ENCODE results near the gene MIPEP.

MIPEP gene

GRCh38 chr13:23750383-23751121, 138.6 kb downstream of the MIPEP start:
- TF ChIP-seq NFIC (IDR thresholded peaks at IDR 0.05), result no peak
- no peak for TF ChIP-seq FOXM1 (IDR thresholded peaks at IDR 0.05; ENCODE audit: borderline replicate concordance, low read depth)
- TF ChIP-seq RAD21 (IDR thresholded peaks at IDR 0.05; ENCODE audit: low read depth), result no peak

- TF ChIP-seq NFIC (IDR thresholded peaks at IDR 0.05), result no peak
- TF ChIP-seq CEBPB (IDR thresholded peaks at IDR 0.05), result no peak
- no peak for TF ChIP-seq MAX (IDR thresholded peaks at IDR 0.05)
- no peak for TF ChIP-seq EP300 (IDR thresholded peaks at IDR 0.05; ENCODE audit: borderline replicate concordance)
- TF ChIP-seq TCF12 (IDR thresholded peaks at IDR 0.05; ENCODE audit: low read depth), result no peak
- no peak for TF ChIP-seq TAF1 (IDR thresholded peaks at IDR 0.05; ENCODE audit: low read depth)
- no peak for TF ChIP-seq YY1 (IDR thresholded peaks at IDR 0.05; ENCODE audit: low read depth)
- no peak for TF ChIP-seq ZBTB7A (IDR thresholded peaks at IDR 0.05; ENCODE audit: low read depth)
- no peak for TF ChIP-seq CREB1 (IDR thresholded peaks at IDR 0.05; ENCODE audit: low read depth)
- TF ChIP-seq EGR1 (IDR thresholded peaks at IDR 0.05), result no peak
Measured at GRCh38 chr13:23749288-23749873, 139.8 kb downstream of the MIPEP start.

GRCh38 chr13:23748109-23748990, 140.8 kb downstream of the MIPEP start:
- no peak for TF ChIP-seq TCF12 (IDR thresholded peaks at IDR 0.05; ENCODE audit: low read depth)

GRCh38 chr13:23744315-23744714, 144.9 kb downstream of the MIPEP start:
- TF ChIP-seq ZBTB7A (IDR thresholded peaks at IDR 0.05; ENCODE audit: low read depth) (no peak), EGR1 (IDR thresholded peaks at IDR 0.05) (no peak), RAD21 (IDR thresholded peaks at IDR 0.05; ENCODE audit: low read depth) (no peak), EP300 (IDR thresholded peaks at IDR 0.05; ENCODE audit: borderline replicate concordance) (no peak), YY1 (IDR thresholded peaks at IDR 0.05; ENCODE audit: low read depth) (no peak), CREB1 (IDR thresholded peaks at IDR 0.05; ENCODE audit: low read depth) (no peak), USF1 (IDR thresholded peaks at IDR 0.05) (no peak), NFIC (IDR thresholded peaks at IDR 0.05) (no peak), TCF12 (IDR thresholded peaks at IDR 0.05; ENCODE audit: low read depth) (no peak), TAF1 (IDR thresholded peaks at IDR 0.05; ENCODE audit: low read depth) (no peak), FOXM1 (IDR thresholded peaks at IDR 0.05; ENCODE audit: borderline replicate concordance, low read depth) (no peak), TEAD4 (IDR thresholded peaks at IDR 0.05) (no peak), MAX (IDR thresholded peaks at IDR 0.05) (no peak), CEBPB (IDR thresholded peaks at IDR 0.05) (no peak), REST (IDR thresholded peaks at IDR 0.05; ENCODE audit: low read depth) (no peak)

GRCh38 chr13:23743278-23744076, 145.7 kb downstream of the MIPEP start:
- TF ChIP-seq YY1 (IDR thresholded peaks at IDR 0.05; ENCODE audit: low read depth), result no peak
- no peak for TF ChIP-seq REST (IDR thresholded peaks at IDR 0.05; ENCODE audit: low read depth)
- TF ChIP-seq MAX (IDR thresholded peaks at IDR 0.05), result no peak
- no peak for TF ChIP-seq CEBPB (IDR thresholded peaks at IDR 0.05)
- no peak for TF ChIP-seq TCF12 (IDR thresholded peaks at IDR 0.05; ENCODE audit: low read depth)
- TF ChIP-seq NFIC (IDR thresholded peaks at IDR 0.05), result no peak
- TF ChIP-seq EGR1 (IDR thresholded peaks at IDR 0.05), result no peak
- TF ChIP-seq TEAD4 (IDR thresholded peaks at IDR 0.05), result no peak
- TF ChIP-seq USF1 (IDR thresholded peaks at IDR 0.05), result no peak
- no peak for TF ChIP-seq EP300 (IDR thresholded peaks at IDR 0.05; ENCODE audit: borderline replicate concordance)
- TF ChIP-seq FOXM1 (IDR thresholded peaks at IDR 0.05; ENCODE audit: borderline replicate concordance, low read depth), result no peak
- no peak for TF ChIP-seq TAF1 (IDR thresholded peaks at IDR 0.05; ENCODE audit: low read depth)
- no peak for TF ChIP-seq ZBTB7A (IDR thresholded peaks at IDR 0.05; ENCODE audit: low read depth)
- no peak for TF ChIP-seq RAD21 (IDR thresholded peaks at IDR 0.05; ENCODE audit: low read depth)
- no peak for TF ChIP-seq CREB1 (IDR thresholded peaks at IDR 0.05; ENCODE audit: low read depth)
